Left lung (tissue), 10 donors: ENCODE results near the gene BICDL2. TPM values are rescaled to one million over a fixed set of nuclear protein-coding genes. Genes with fewer than 3 reads are reported as not detected.

ENCODE experiments used
- ATAC-seq: fragments of 200-7000 bp; cut with Tn5 transposase; one replicate; pipeline ENCODE4 v1.9.1; 2020; ENCODE audit warnings: moderate library complexity
- DNase-seq, 4 donors: peaks; one replicate each; pipeline ENCODE4 v3.0.0-alpha.2; 2013 to 2020
- H3K27ac ChIP-seq, 2 donors: fragments of 200-600 bp; sonication (generic) in 1 of 2; one replicate each; pipeline versions ENCODE4 v1.5.0 to v1.8.0; 2020 to 2021
- H3K27me3 ChIP-seq, 2 donors: fragments of 200-600 bp; sonication (generic) in 1 of 2; one replicate each; pipeline versions ENCODE4 v1.5.0 to v1.8.0; 2020 to 2021
- H3K36me3 ChIP-seq, 2 donors: fragments of 200-600 bp; sonication (generic) in 1 of 2; one replicate each; pipeline versions ENCODE4 v1.5.0 to v1.8.0; 2020 to 2021
- H3K4me1 ChIP-seq, 2 donors: fragments of 200-600 bp; one replicate each; pipeline ENCODE4 v1.8.0; 2021
- H3K4me3 ChIP-seq, 2 donors: fragments of 200-600 bp; sonication (generic) in 1 of 2; one replicate each; pipeline versions ENCODE4 v1.5.0 to v1.8.0; 2020 to 2021; ENCODE audit warnings: mild to moderate bottlenecking in 1 of 2
- H3K9me3 ChIP-seq, 2 donors: fragments of 200-600 bp; sonication (generic) in 1 of 2; one replicate each; pipeline versions ENCODE4 v1.5.0 to v1.8.0; 2020 to 2021
- CTCF ChIP-seq, 2 donors: fragments of 200-600 bp; sonication (generic) in 1 of 2; IDR thresholded peaks; one replicate each; pipeline versions ENCODE4 v1.5.0 to v1.8.0; 2021; ENCODE audit warnings: antibody characterized with exemption in 2 of 2
- intact Hi-C, 2 donors: fragments of 100-400 bp; cut with DNase I; formaldehyde crosslinking; loops; one replicate each; pipeline versions ENCODE4 v1.11.2 to v1.14.2; 2022
- polyA plus RNA-seq, 6 donors: library from polyadenylated mRNA; unstranded; fragments of 120-200 nt; gene quantifications; one replicate each; pipeline ENCODE4 v1.2.1, GENCODE V29; 2013; ENCODE audit not compliant: insufficient read length in 6 of 6
- total RNA-seq, 2 donors: library from RNA; stranded (reverse); fragmentation: NEBNext Ultra II Directional; extraction: Animal tissue kit (Norgen Biotek cat#: 25700); gene quantifications; one replicate each; pipeline ENCODE4 v1.2.1, GENCODE V29; 2021
- donor health status: DM: no; HTN: yes; CAD: no.
- donor health status: DM: no; HTN: no; CAD: no.

Gene BICDL2
- total and polyA plus RNA-seq, 8 donors = 2.5 to 18.1 (median 3.9) TPM

- Histone ChIP-seq H3K9me3 (no peaks in the 10 kb centered on the region), H3K27ac (peak overlapping the region; percentile 5 to 89), H3K27me3 (peaks cover 6 to 60% of the 10 kb centered on the region in 2 donors), H3K36me3 (no peaks in the 10 kb centered on the region), H3K4me3 (peak overlapping the region; percentile 17 to 47), H3K4me1 (peaks cover 7 to 54% of the 10 kb centered on the region in 2 donors)
- ATAC-seq (peak; percentile 23), DNase-seq (peak in 2 of 4 donors; percentile 67 to 90)
- intact Hi-C loops = no loop called here
- no peak for TF ChIP-seq CTCF (IDR thresholded peaks at IDR 0.05)
Observed at GRCh38 chr16:3004781-3005284, 31.9 kb downstream of the BICDL2 start.

DNA sequence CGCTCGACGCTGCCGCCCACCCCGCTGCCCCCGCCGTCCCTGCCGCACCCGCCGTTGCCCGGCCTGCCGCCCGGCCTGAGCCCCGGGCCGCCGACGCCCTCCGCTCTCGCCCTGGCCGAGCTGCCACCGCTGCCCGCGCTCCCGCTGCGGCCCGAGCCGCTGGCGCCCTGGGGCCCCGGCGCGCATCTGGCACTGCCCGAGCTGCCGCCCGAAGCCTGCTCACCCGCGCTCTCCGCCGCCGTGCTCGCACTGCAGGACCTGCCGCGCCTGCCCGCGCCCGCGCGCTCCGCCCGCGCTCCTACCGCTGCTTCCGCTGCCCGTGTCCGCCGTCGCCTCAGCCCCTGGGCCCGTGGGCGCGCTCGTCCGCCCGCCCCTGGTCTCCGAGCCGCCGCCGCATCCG lies 32.4 kb downstream of the BICDL2 start:
- TF ChIP-seq CTCF (IDR thresholded peaks at IDR 0.05) = no peak
- Histone ChIP-seq H3K9me3 (no peaks in the 10 kb centered on the region), H3K27me3 (peaks cover 6 to 55% of the 10 kb centered on the region in 2 donors), H3K4me1 (peaks cover 7 to 48% of the 10 kb centered on the region in 2 donors), H3K36me3 (no peaks in the 10 kb centered on the region), H3K4me3 (peak overlapping the region in 1 of 2 donors; percentile 47), H3K27ac (no peak overlapping the region)
- ATAC-seq (no peak), DNase-seq (peak in 1 of 4 donors; percentile 85)
- intact Hi-C loops = no loop called here

- peak overlapping the region in 1 of 2 donors; percentile 47 for H3K4me3 ChIP-seq
- intact Hi-C loops = no loop called here
- ATAC-seq (peak; percentile 96), DNase-seq (peak; percentile 85 to 98 (median 97))
- peaks cover 5 to 43% of the 10 kb centered on the region in 2 donors for H3K4me1 ChIP-seq
- peak; percentile 32 to 41 for TF ChIP-seq CTCF (IDR thresholded peaks at IDR 0.05)
- peaks cover 6 to 49% of the 10 kb centered on the region in 2 donors for H3K27me3 ChIP-seq
- no peak overlapping the region for H3K27ac ChIP-seq
- H3K9me3 ChIP-seq = no peaks in the 10 kb centered on the region
- H3K36me3 ChIP-seq = no peaks in the 10 kb centered on the region
Observed at GRCh38 chr16:3003582-3004270, 33.0 kb downstream of the BICDL2 start.

DNA sequence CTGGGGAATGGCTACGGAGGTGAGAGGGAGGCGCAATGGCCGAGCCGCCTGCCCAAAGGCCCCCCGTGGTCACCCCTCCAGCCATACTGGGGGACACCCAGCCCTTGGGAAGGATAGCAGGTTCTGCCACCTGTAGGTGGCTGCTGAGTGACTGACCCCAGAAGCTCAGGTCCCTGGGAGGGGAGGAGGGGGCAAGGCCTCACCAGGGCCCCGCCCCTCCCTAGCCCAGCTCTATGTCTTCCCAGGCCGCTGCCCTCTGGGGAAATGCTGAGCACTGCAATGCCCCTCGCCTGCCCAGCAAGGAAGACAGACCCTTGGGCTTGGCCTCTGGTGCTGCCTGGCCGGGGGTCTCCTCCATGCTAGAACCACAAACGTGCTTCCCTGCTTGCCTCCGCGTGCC lies 35.4 kb downstream of the BICDL2 start:
- no peak overlapping the region for H3K4me3 ChIP-seq
- no peak for TF ChIP-seq CTCF (IDR thresholded peaks at IDR 0.05)

GRCh38 chr16:3000540-3000939 lies 36.2 kb downstream of the BICDL2 start:
- ATAC-seq (no peak), DNase-seq (no peak)
- Histone ChIP-seq H3K36me3 (no peaks in the 10 kb centered on the region), H3K4me1 (peaks cover 0 to 11% of the 10 kb centered on the region in 2 donors), H3K27ac (no peak overlapping the region), H3K4me3 (no peak overlapping the region), H3K9me3 (no peaks in the 10 kb centered on the region), H3K27me3 (peaks cover 2 to 21% of the 10 kb centered on the region in 2 donors)
- no peak for TF ChIP-seq CTCF (IDR thresholded peaks at IDR 0.05)
- intact Hi-C loops = no loop called here

More for the DNA sequence above, 35.4 kb downstream of the BICDL2 start:
- ATAC-seq = no peak
- Histone ChIP-seq H3K9me3 (no peaks in the 10 kb centered on the region), H3K27me3 (peaks cover 6 to 29% of the 10 kb centered on the region in 2 donors), H3K27ac (no peak overlapping the region), H3K36me3 (no peaks in the 10 kb centered on the region), H3K4me1 (peaks cover 0 to 18% of the 10 kb centered on the region in 2 donors)
- no peak for DNase-seq
- intact Hi-C loops = no loop called here
